ACC112 (cell line): ENCODE results near the gene PARD6A.

Experiments
- H2AFZ ChIP-seq: fragments of 200-600 bp; sonication (generic); one replicate; pipeline ENCODE4 v1.6.0; 2017; ENCODE audit warnings: antibody characterized with exemption, low read length; ENCODE audit not compliant: unreplicated experiment
- H3K27ac ChIP-seq: fragments of 200-600 bp; sonication (generic); 2 replicates; pipeline ENCODE4 v1.5.1; 2014; ENCODE audit warnings: low read depth, mild to moderate bottlenecking, antibody characterized with exemption, low read length, moderate library complexity
- H3K27me3 ChIP-seq: fragments of 200-600 bp; sonication (generic); 2 replicates; pipeline ENCODE4 v1.6.1; 2014; ENCODE audit warnings: mild to moderate bottlenecking, antibody characterized with exemption, low read length, moderate library complexity, mixed read lengths; ENCODE audit not compliant: insufficient read depth
- H3K36me3 ChIP-seq: fragments of 200-600 bp; sonication (generic); 2 replicates; pipeline ENCODE4 v1.6.1; 2016; ENCODE audit warnings: mild to moderate bottlenecking, antibody characterized with exemption, low read length, moderate library complexity, mixed read lengths; ENCODE audit not compliant: insufficient read depth
- H3K4me1 ChIP-seq: fragments of 200-600 bp; sonication (generic); one replicate; pipeline ENCODE4 v1.6.1; 2016; ENCODE audit warnings: low read length, mixed read lengths; ENCODE audit not compliant: insufficient read depth, unreplicated experiment, control insufficient read depth
- H3K4me3 ChIP-seq: fragments of 200-600 bp; sonication (generic); 2 replicates; pipeline ENCODE4 v1.5.1; 2014; ENCODE audit warnings: mild to moderate bottlenecking, low read depth, low read length
- H3K79me2 ChIP-seq: fragments of 200-600 bp; sonication (generic); one replicate; pipeline ENCODE4 v1.6.0; 2016; ENCODE audit warnings: low read length; ENCODE audit not compliant: control insufficient read depth, unreplicated experiment, insufficient read depth

Gene PARD6A

GRCh38 chr16:67667817-67668494, 7.2 kb downstream of the PARD6A start:
- Histone ChIP-seq H3K36me3 (no peaks in the 10 kb centered on the region), H3K27ac (no peak overlapping the region), H3K27me3 (no peaks in the 10 kb centered on the region), H3K79me2 (no peaks in the 10 kb centered on the region), H3K4me1 (peaks cover 4% of the 10 kb centered on the region), H3K4me3 (peak overlapping the region; percentile 96; the same call in 1 of the 2 replicates), H2AFZ (peak overlapping the region; percentile 91)

- H3K4me3 ChIP-seq, result no peak overlapping the region
- no peaks in the 10 kb centered on the region for H3K36me3 ChIP-seq
- no peaks in the 10 kb centered on the region for H3K27me3 ChIP-seq
- no peak overlapping the region for H2AFZ ChIP-seq
- H3K27ac ChIP-seq, result no peak overlapping the region
- peaks cover 9% of the 10 kb centered on the region for H3K4me1 ChIP-seq
- no peaks in the 10 kb centered on the region for H3K79me2 ChIP-seq
Measured at GRCh38 chr16:67668495-67669157, 7.9 kb downstream of the PARD6A start.

- peaks cover 9% of the 10 kb centered on the region for H3K4me1 ChIP-seq
- H2AFZ ChIP-seq, result no peak overlapping the region
- no peak overlapping the region for H3K4me3 ChIP-seq
- H3K27ac ChIP-seq, result no peak overlapping the region
- no peaks in the 10 kb centered on the region for H3K27me3 ChIP-seq
- no peaks in the 10 kb centered on the region for H3K36me3 ChIP-seq
- H3K79me2 ChIP-seq, result no peaks in the 10 kb centered on the region
Measured at GRCh38 chr16:67669499-67670101, 8.8 kb downstream of the PARD6A start.

GRCh38 chr16:67672306-67672705, 11.5 kb downstream of the PARD6A start:
- Histone ChIP-seq H2AFZ (no peak overlapping the region), H3K27me3 (no peaks in the 10 kb centered on the region), H3K36me3 (no peaks in the 10 kb centered on the region), H3K4me1 (peaks cover 9% of the 10 kb centered on the region), H3K79me2 (no peaks in the 10 kb centered on the region), H3K27ac (no peak overlapping the region), H3K4me3 (no peak overlapping the region)

GRCh38 chr16:67672739-67673662, 12.2 kb downstream of the PARD6A start:
- Histone ChIP-seq H3K36me3 (peaks cover 5% of the 10 kb centered on the region; the same call in 1 of the 2 replicates), H3K27me3 (no peaks in the 10 kb centered on the region), H3K4me3 (no peak overlapping the region), H3K4me1 (peaks cover 5% of the 10 kb centered on the region), H2AFZ (no peak overlapping the region), H3K79me2 (no peaks in the 10 kb centered on the region), H3K27ac (no peak overlapping the region)

GRCh38 chr16:67673712-67674580, 13.2 kb downstream of the PARD6A start:
- Histone ChIP-seq H3K4me3 (no peak overlapping the region), H3K27ac (no peak overlapping the region), H2AFZ (no peak overlapping the region), H3K79me2 (no peaks in the 10 kb centered on the region), H3K36me3 (peaks cover 5% of the 10 kb centered on the region; the same call in 1 of the 2 replicates), H3K27me3 (no peaks in the 10 kb centered on the region), H3K4me1 (peaks cover 5% of the 10 kb centered on the region)

- H3K27ac ChIP-seq, result no peak overlapping the region
- H3K36me3 ChIP-seq, result peaks cover 5% of the 10 kb centered on the region; the same call in 1 of the 2 replicates
- H3K4me1 ChIP-seq, result peaks cover 5% of the 10 kb centered on the region
- H3K27me3 ChIP-seq, result no peaks in the 10 kb centered on the region
- no peak overlapping the region for H2AFZ ChIP-seq
- H3K79me2 ChIP-seq, result no peaks in the 10 kb centered on the region
- no peak overlapping the region for H3K4me3 ChIP-seq
Measured at GRCh38 chr16:67674851-67675578, 14.3 kb downstream of the PARD6A start.

DNA sequence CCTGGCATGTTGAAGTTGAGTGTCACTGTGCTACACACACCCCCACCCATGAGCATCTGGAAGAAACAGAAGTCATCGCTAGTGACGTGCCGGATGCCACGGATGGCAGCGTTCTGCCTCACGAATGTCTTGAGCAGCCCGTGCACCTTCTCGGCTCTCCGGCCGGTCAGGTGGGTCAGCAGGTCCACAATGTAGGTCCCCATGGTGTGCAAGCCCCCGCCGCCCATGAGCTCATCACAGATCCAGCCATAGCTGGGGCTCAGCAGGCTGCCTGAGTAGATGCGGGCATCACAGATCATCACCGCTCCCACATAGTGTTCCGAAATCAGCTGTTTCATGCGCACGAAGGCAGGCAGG, 14.8 kb downstream of the PARD6A start:
- H2AFZ ChIP-seq, result no peak overlapping the region
- peaks cover 5% of the 10 kb centered on the region for H3K4me1 ChIP-seq
- peaks cover 5% of the 10 kb centered on the region; the same call in 1 of the 2 replicates for H3K36me3 ChIP-seq
- H3K27me3 ChIP-seq, result no peaks in the 10 kb centered on the region
- no peak overlapping the region for H3K27ac ChIP-seq
- no peaks in the 10 kb centered on the region for H3K79me2 ChIP-seq
- no peak overlapping the region for H3K4me3 ChIP-seq

DNA sequence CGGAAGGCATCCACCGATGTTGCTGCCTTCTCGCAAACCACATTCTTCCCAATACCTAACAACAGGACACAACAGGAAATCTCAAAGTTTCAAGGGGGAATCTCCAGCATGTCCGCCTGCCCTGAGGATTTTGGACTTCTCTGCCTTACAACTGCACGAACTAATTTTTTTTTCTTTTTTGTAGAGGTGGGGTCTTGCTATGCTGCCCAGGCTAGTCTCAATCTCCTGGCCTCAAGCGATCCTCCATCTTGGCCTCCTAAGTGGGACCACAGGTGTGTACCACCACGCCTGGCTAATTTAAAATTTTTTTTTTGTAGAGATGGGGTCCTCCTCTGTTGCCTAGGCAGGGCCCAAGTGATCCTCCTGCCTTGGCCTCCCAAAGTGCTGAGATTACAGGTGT, 15.2 kb downstream of the PARD6A start:
- H3K36me3 ChIP-seq, result peaks cover 5% of the 10 kb centered on the region; the same call in 1 of the 2 replicates
- H3K4me3 ChIP-seq, result no peak overlapping the region
- no peak overlapping the region for H2AFZ ChIP-seq
- no peak overlapping the region for H3K27ac ChIP-seq
- H3K79me2 ChIP-seq, result no peaks in the 10 kb centered on the region
- peaks cover 5% of the 10 kb centered on the region for H3K4me1 ChIP-seq
- no peaks in the 10 kb centered on the region for H3K27me3 ChIP-seq
